A375 (cell line): ENCODE results near the gene ALDH3B2. TPM values are rescaled to one million over a fixed set of nuclear protein-coding genes. Genes with fewer than 3 reads are reported as not detected.

ENCODE experiments used
- small RNA-seq: library from RNA; depleted of rRNA; stranded (forward); fragments of <200 nt; gene quantifications from one replicate; pipeline ENCODE3, GENCODE V24; 2014
- total RNA-seq: library from RNA; depleted of rRNA; stranded (reverse); fragments of >200 nt; shearing (Covaris generic); gene quantifications from 2 replicates; pipeline ENCODE4 v1.2.3, GENCODE V29; 2014; rRNA removed

Gene ALDH3B2, protein sequence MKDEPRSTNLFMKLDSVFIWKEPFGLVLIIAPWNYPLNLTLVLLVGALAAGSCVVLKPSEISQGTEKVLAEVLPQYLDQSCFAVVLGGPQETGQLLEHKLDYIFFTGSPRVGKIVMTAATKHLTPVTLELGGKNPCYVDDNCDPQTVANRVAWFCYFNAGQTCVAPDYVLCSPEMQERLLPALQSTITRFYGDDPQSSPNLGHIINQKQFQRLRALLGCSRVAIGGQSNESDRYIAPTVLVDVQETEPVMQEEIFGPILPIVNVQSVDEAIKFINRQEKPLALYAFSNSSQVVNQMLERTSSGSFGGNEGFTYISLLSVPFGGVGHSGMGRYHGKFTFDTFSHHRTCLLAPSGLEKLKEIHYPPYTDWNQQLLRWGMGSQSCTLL
- not detected in 2 replicates for total RNA-seq

GRCh38 chr11:67674442-67674871 is at the start of gene ALDH3B2:
Gene ALDH3B2, minus strand, starts transcription at chr11:67674623. Its CDS starts 7,688 bp downstream, at chr11:67666935.

GRCh38 chr11:67639438-67639859 is 35.0 kb downstream of the ALDH3B2 start, which contains the start of gene TBX10:
Gene TBX10, minus strand, starts transcription at chr11:67639763. Its CDS starts 291 bp downstream, at chr11:67639472.

DNA sequence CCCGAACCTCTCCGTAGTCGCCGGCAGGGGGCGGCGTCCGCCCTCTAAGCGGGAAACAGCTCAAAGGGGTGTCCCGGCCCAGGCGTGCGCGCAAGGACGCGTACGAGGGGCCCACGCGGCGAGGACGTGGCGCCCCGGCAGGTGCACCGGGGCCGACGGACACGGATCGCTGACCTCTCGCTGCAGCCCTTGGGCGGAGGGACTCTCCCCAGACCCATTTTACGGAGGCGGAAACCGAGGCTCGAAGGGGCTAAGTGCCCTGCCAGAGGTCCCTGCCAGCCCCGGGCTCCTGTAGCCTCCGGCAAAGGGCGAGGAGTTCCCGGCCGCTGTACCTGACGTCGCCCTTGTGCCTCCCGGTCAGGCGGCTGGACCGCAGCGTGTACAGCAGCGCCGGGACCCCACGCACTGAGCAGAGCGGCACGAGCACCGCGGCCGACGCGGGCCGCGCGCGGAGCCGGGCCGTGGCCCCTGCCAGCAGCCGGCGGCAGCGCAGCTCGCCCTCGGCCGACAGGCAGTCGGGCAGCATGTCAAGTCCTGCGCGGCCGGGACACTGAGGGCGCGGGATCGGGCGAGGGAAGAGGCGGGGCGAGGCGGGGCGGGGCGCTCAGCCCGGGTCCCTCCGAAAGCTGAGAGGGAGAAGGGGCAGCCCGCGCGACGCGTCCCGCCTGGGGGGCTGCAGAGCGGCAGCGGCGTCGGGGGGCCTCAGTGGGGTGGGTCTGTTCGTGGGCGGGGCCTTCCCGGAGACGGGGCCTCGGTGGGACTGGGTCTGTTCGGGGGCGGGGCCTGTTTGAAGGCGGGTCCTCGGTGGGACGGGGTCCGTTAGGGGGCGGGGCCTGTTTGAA is 44.8 kb downstream of the ALDH3B2 start, which contains the start of gene NUDT8:
TSS of gene NUDT8 (minus strand) at position 552 of the 842 bp plus-strand sequence. CDS start at position 526, 26 bp downstream.

Small RNA genes within 50 kb of the gene (small RNA-seq; reads per million reads assigned to genes)
- gene RPL37P2, result 0.21 reads per million

Other genes starting within 250 kb of the ALDH3B2 start
- 71.7 and 98.8 TPM in 2 replicates for gene RPS6KB2, start 246.1 kb downstream of the ALDH3B2 start, total RNA-seq
- gene PTPRCAP, start 236.9 kb downstream of the ALDH3B2 start, total RNA-seq, result 0.96 and 1.4 TPM in 2 replicates
- gene CORO1B, start 231.1 kb downstream of the ALDH3B2 start, total RNA-seq, result 110 and 122 TPM in 2 replicates
- gene GPR152, start 221.9 kb downstream of the ALDH3B2 start, total RNA-seq, result not detected in 2 replicates
- 0.15 TPM in 1 of 2 replicates, not detected in the other for gene CABP4, start 219.3 kb downstream of the ALDH3B2 start, total RNA-seq
- 38.2 and 55.7 TPM in 2 replicates for gene TMEM134, start 205.4 kb downstream of the ALDH3B2 start, total RNA-seq
- gene AIP, start 191.6 kb downstream of the ALDH3B2 start, total RNA-seq, result 182 and 192 TPM in 2 replicates
- gene PITPNM1, start 169.3 kb downstream of the ALDH3B2 start, total RNA-seq, result 42.1 and 54.4 TPM in 2 replicates
- 35.2 and 35.9 TPM in 2 replicates for gene CDK2AP2, start 166.5 kb downstream of the ALDH3B2 start, total RNA-seq
- gene CABP2, start 151.2 kb downstream of the ALDH3B2 start, total RNA-seq, result not detected in 2 replicates
- 1,098 and 1,233 TPM in 2 replicates for gene GSTP1, start 90.8 kb downstream of the ALDH3B2 start, total RNA-seq
- gene NDUFV1, start 67.7 kb downstream of the ALDH3B2 start, total RNA-seq, result 310 and 343 TPM in 2 replicates
- gene NUDT8, start 44.7 kb downstream of the ALDH3B2 start, total RNA-seq, result 13.8 and 25.0 TPM in 2 replicates
- not detected in 2 replicates for gene TBX10, start 34.9 kb downstream of the ALDH3B2 start, total RNA-seq
- gene ACY3, start 23.9 kb downstream of the ALDH3B2 start, total RNA-seq, result 0.13 TPM in 1 of 2 replicates, not detected in the other